Hepatocyte (in vitro differentiated cells): Measurements from ENCODE around the gene NRG2. TPM values are rescaled to one million over a fixed set of nuclear protein-coding genes. Genes with fewer than 3 reads are reported as not detected.
A peak's percentile ranks its signal among the peaks of the same experiment; 100 is the strongest.

Experiments used
- DNase-seq: peaks from one replicate; pipeline ENCODE4 v3.0.0-alpha.2; 2016; ENCODE audit warnings: low spot score
- H2AFZ ChIP-seq: fragments of 200-600 bp; sonication (generic); 2 replicates; pipeline ENCODE4 v1.6.0; 2016; ENCODE audit warnings: antibody characterized with exemption, mild to moderate bottlenecking
- H3K27ac ChIP-seq: fragments of 200-600 bp; sonication (generic); 2 replicates; pipeline ENCODE4 v1.5.1; 2016; ENCODE audit warnings: mild to moderate bottlenecking
- H3K27me3 ChIP-seq: fragments of 200-600 bp; sonication (generic); 2 replicates; pipeline ENCODE4 v1.6.1; 2016
- H3K36me3 ChIP-seq: fragments of 200-600 bp; sonication (generic); replicated peaks from 2 replicates; pipeline ENCODE4 v1.5.1; 2016; ENCODE audit warnings: low read depth; ENCODE audit not compliant: insufficient read depth
- H3K4me1 ChIP-seq: fragments of 200-600 bp; sonication (generic); 2 replicates; pipeline ENCODE4 v1.5.1; 2016; ENCODE audit warnings: mild to moderate bottlenecking, moderate library complexity; ENCODE audit not compliant: insufficient read depth
- H3K4me2 ChIP-seq: fragments of 200-600 bp; sonication (generic); 2 replicates; pipeline ENCODE4 v1.6.0; 2016
- H3K4me3 ChIP-seq: fragments of 200-600 bp; sonication (generic); 2 replicates; pipeline ENCODE4 v1.5.1; 2016; ENCODE audit warnings: mild to moderate bottlenecking
- H3K79me2 ChIP-seq: fragments of 200-600 bp; sonication (generic); 2 replicates; pipeline ENCODE4 v1.6.0; 2017; ENCODE audit warnings: mild to moderate bottlenecking
- H3K9me2 ChIP-seq: fragments of 200-600 bp; sonication (generic); replicated peaks from 2 replicates; pipeline ENCODE4 v1.6.0; 2017; ENCODE audit warnings: mild to moderate bottlenecking; ENCODE audit not compliant: insufficient read depth
- H3K9me3 ChIP-seq: fragments of 200-600 bp; sonication (generic); 2 replicates; pipeline ENCODE4 v1.5.1; 2016; ENCODE audit warnings: low read depth, mild to moderate bottlenecking
- H4K20me1 ChIP-seq: fragments of 200-600 bp; sonication (generic); 2 replicates; pipeline ENCODE4 v1.6.0; 2016; ENCODE audit warnings: mild to moderate bottlenecking; ENCODE audit not compliant: insufficient read depth, poor library complexity, severe bottlenecking
- CTCF ChIP-seq: fragments of 200-600 bp; sonication (generic); IDR thresholded peaks from 2 replicates; pipeline ENCODE4 v1.5.1; 2016; ENCODE audit warnings: antibody characterized with exemption, mild to moderate bottlenecking; ENCODE audit not compliant: poor library complexity
- EZH2 ChIP-seq: fragments of 200-600 bp; sonication (generic); IDR thresholded peaks from 2 replicates; pipeline ENCODE4 v1.6.1; 2016; ENCODE audit warnings: antibody characterized with exemption, mild to moderate bottlenecking, borderline replicate concordance
- EZH2phosphoT487 ChIP-seq: fragments of 200-600 bp; sonication (generic); IDR thresholded peaks from one replicate; pipeline ENCODE4 v1.6.1; 2018; ENCODE audit warnings: antibody characterized with exemption, mild to moderate bottlenecking, low read depth, moderate library complexity; ENCODE audit not compliant: unreplicated experiment, severe bottlenecking
- WGBS: methylation state at CpG from one replicate; pipeline ENCODE4 v1.1.6; 2016; ENCODE audit warnings: low lambda C conversion rate; ENCODE audit errors: missing lambda C conversion rate; 5-methylcytosine and 5-hydroxymethylcytosine counted together
- polyA plus RNA-seq: library from polyadenylated mRNA; unstranded; fragments of >200 nt; fragmentation: Nextera tagmentation; extraction: Ambion mirVana; gene quantifications from 2 replicates; pipeline ENCODE4 v1.2.1, GENCODE V29; 2016
- total RNA-seq: library from RNA; depleted of rRNA; stranded (reverse); fragments of >200 nt; gene quantifications from 2 replicates; pipeline ENCODE4 v1.2.3, GENCODE V29; 2014

The NRG2 gene
- total and polyA plus RNA-seq, 2 experiments from 2014 or later = 1.4 to 1.5 TPM

- WGBS = 95% methylated on average over 11 of the region's 11 CpGs
Measured at GRCh38 chr5:139809331-139809810, 233.7 kb downstream of the NRG2 start.

GRCh38 chr5:139808481-139809330 is 234.4 kb downstream of the NRG2 start:
- 43% methylated on average over 18 of the region's 19 CpGs for WGBS
- DNase-seq = peak; percentile 67
- Histone ChIP-seq H3K9me3 (no peaks in the 10 kb centered on the region), H3K4me2 (no peak overlapping the region), H3K79me2 (no peaks in the 10 kb centered on the region), H3K27me3 (peaks cover 3% of the 10 kb centered on the region), H3K36me3 (no peaks in the 10 kb centered on the region), H3K4me3 (no peak overlapping the region), H4K20me1 (no peaks in the 10 kb centered on the region), H3K27ac (no peak overlapping the region), H3K4me1 (no peaks in the 10 kb centered on the region), H2AFZ (no peak overlapping the region), H3K9me2 (no peaks in the 10 kb centered on the region)
- TF ChIP-seq EZH2phosphoT487 = no peak
- no peak for TF ChIP-seq CTCF

More at GRCh38 chr5:139809331-139809810, 233.7 kb downstream of the NRG2 start:
- no peak overlapping the region for H3K4me3 ChIP-seq
- peaks cover 3% of the 10 kb centered on the region for H3K27me3 ChIP-seq
- no peaks in the 10 kb centered on the region for H3K79me2 ChIP-seq
- no peaks in the 10 kb centered on the region for H3K36me3 ChIP-seq
- H4K20me1 ChIP-seq = no peaks in the 10 kb centered on the region
- no peaks in the 10 kb centered on the region for H3K9me3 ChIP-seq
- no peaks in the 10 kb centered on the region for H3K9me2 ChIP-seq
- no peak for DNase-seq
- H2AFZ ChIP-seq = no peak overlapping the region
- TF ChIP-seq EZH2phosphoT487 (no peak), EZH2 (no peak), CTCF (no peak)
- no peaks in the 10 kb centered on the region for H3K4me1 ChIP-seq
- no peak overlapping the region for H3K27ac ChIP-seq
- no peak overlapping the region for H3K4me2 ChIP-seq

- no peak overlapping the region for H3K4me3 ChIP-seq
- no peak for DNase-seq
- H3K36me3 ChIP-seq = no peaks in the 10 kb centered on the region
- no peak for TF ChIP-seq EZH2phosphoT487
- H3K4me1 ChIP-seq = no peaks in the 10 kb centered on the region
- no peak overlapping the region for H3K27ac ChIP-seq
- no peaks in the 10 kb centered on the region for H3K79me2 ChIP-seq
- 76% methylated on average over 6 of the region's 6 CpGs for WGBS
- no peaks in the 10 kb centered on the region for H4K20me1 ChIP-seq
- H3K27me3 ChIP-seq = peaks cover 13% of the 10 kb centered on the region
- no peak overlapping the region for H3K4me2 ChIP-seq
- no peaks in the 10 kb centered on the region for H3K9me3 ChIP-seq
- H2AFZ ChIP-seq = no peak overlapping the region
- no peaks in the 10 kb centered on the region for H3K9me2 ChIP-seq
Measured at GRCh38 chr5:139807647-139808030, 235.5 kb downstream of the NRG2 start.

DNA sequence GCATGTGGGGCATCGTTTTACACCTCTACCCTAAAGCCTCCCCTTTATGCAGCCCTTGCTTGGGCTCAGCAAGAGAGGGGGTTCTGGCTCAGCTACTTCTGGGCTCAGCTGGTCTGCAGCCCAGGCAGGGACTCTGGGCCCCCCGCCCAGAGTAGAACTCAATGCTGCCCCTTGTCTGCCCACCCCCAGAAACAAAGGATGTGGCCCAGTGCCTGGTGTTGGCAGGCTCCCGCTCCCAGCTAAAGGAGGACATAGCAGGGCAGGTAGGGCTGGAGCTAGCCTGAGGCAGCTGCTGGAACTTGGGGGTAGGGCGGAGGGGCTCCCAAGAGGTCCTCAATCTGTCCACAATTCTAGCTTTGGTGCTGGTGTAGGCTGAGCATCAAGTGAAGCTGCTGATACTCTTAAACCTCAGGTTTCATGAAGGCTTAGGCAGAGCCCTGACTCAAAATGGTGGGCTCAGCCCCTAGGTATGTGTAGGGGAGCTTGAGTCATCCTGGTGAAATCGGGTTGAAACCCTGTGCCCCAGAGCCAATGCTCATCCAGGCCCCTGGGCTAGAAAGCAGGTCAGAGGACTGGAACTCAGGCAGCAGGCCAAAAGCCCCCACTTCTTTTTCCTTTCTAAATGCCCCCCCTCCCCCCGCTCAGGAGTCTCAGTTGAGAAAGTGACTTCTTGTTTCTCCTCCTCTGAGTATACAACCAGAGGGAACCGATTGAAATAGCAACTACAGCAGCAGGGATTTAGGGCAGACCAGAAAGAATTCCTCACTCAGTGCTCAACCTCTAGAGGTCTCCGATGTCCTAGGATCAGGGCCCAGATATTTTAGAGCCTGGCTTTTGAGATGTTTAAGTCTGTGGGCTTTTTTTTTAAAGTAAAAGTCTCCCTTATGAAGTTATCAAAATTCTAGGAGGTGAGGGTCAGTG is 236.1 kb downstream of the NRG2 start:
- H3K36me3 ChIP-seq = no peaks in the 10 kb centered on the region
- H3K4me3 ChIP-seq = no peak overlapping the region
- no peak overlapping the region for H3K27ac ChIP-seq
- TF ChIP-seq EZH2phosphoT487 = no peak
- no peak for TF ChIP-seq CTCF
- TF ChIP-seq EZH2 = no peak
- no peaks in the 10 kb centered on the region for H3K9me3 ChIP-seq
- no peaks in the 10 kb centered on the region for H4K20me1 ChIP-seq
- H3K4me2 ChIP-seq = no peak overlapping the region
- H2AFZ ChIP-seq = no peak overlapping the region
- H3K79me2 ChIP-seq = no peaks in the 10 kb centered on the region
- DNase-seq = no peak
- H3K9me2 ChIP-seq = no peaks in the 10 kb centered on the region
- no peaks in the 10 kb centered on the region for H3K4me1 ChIP-seq
- H3K27me3 ChIP-seq = peaks cover 20% of the 10 kb centered on the region
- WGBS = 75% methylated on average over 8 of the region's 8 CpGs
